H1 (cell line): ENCODE data around the gene RNU7-1. TPM values are rescaled to one million over a fixed set of nuclear protein-coding genes. Genes with fewer than 3 reads are reported as not detected.

ENCODE experiments used
- CTCF ChIA-PET: fragments of 300-600 bp; sonication (Branson Sonifier 250); formaldehyde crosslinking; loops from one replicate; lab custom pipeline; 2021; ENCODE audit not compliant: partially characterized antibody; lab: Charles Lee
- POLR2A ChIA-PET: fragments of 300-600 bp; sonication (Branson Sonifier 250); formaldehyde crosslinking; loops from one replicate; lab custom pipeline; 2021; ENCODE audit warnings: inconsistent platforms; ENCODE audit not compliant: partially characterized antibody; lab: Charles Lee
- DNase-seq, 2 experiments: peaks; one replicate each; pipeline versions ENCODE4 v3.0.0 to v3.0.0-alpha.2; 2010 to 2022; ENCODE audit warnings: low spot score in 2 of 2, low read depth in 1 of 2, mixed read lengths in 1 of 2
- FAIRE-seq: peaks from 2 replicates; lab custom pipeline; 2011; peaks lifted over from hg19 to GRCh38; lab: Jason Lieb, UNC
- H2AFZ ChIP-seq: 2 replicates; pipeline ENCODE4 v1.8.1; 2012; ENCODE audit warnings: low read length, inconsistent platforms
- H2AK5ac ChIP-seq: 2 replicates; pipeline ENCODE4 v1.6.1; 2013; ENCODE audit warnings: low read depth, low read length
- H2BK120ac ChIP-seq: replicated peaks from 2 replicates; pipeline ENCODE3; 2013; ENCODE audit warnings: low read depth, low read length, inconsistent platforms
- H2BK12ac ChIP-seq: 2 replicates; pipeline ENCODE4 v1.6.1; 2013; ENCODE audit warnings: low read depth, low read length
- H2BK15ac ChIP-seq: 2 replicates; pipeline ENCODE4 v1.6.1; 2013; ENCODE audit warnings: low read length
- H2BK20ac ChIP-seq: 2 replicates; pipeline ENCODE4 v1.6.1; 2013; ENCODE audit warnings: low read length
- H2BK5ac ChIP-seq: 2 replicates; pipeline ENCODE4 v1.6.1; 2013; ENCODE audit warnings: low read depth, low read length
- H3K14ac ChIP-seq: 2 replicates; pipeline ENCODE4 v1.6.1; 2013; ENCODE audit warnings: inconsistent platforms; ENCODE audit not compliant: insufficient read length
- H3K18ac ChIP-seq: 2 replicates; pipeline ENCODE4 v1.6.1; 2013; ENCODE audit warnings: low read length; ENCODE audit errors: extremely low read depth
- H3K23ac ChIP-seq: 2 replicates; pipeline ENCODE4 v1.6.1; 2013; ENCODE audit warnings: inconsistent platforms; ENCODE audit not compliant: insufficient read length
- H3K23me2 ChIP-seq: 2 replicates; pipeline ENCODE4 v1.6.1; 2013; ENCODE audit warnings: low read depth, low read length
- H3K27ac ChIP-seq: 2 replicates; pipeline ENCODE4 v1.6.1; 2011; ENCODE audit warnings: low read depth, low read length, inconsistent platforms
- H3K27me3 ChIP-seq, 4 experiments: replicated peaks in 1 of 4; 1 replicate in 1 of 4; 2 replicates in 3 of 4; pipeline versions ENCODE4 v1.6.1 to v1.8.1; 2011 to 2013; ENCODE audit warnings: low read length in 3 of 4, mild to moderate bottlenecking in 3 of 4, inconsistent platforms in 2 of 4, mixed read lengths in 2 of 4, moderate library complexity in 1 of 4; ENCODE audit not compliant: control insufficient read depth in 3 of 4, insufficient read depth in 3 of 4; ENCODE audit errors: extremely low read depth in 1 of 4
- H3K36me3 ChIP-seq, 4 experiments: 2 replicates each; pipeline versions ENCODE4 v1.6.1 to v1.8.1; 2011 to 2013; ENCODE audit warnings: mild to moderate bottlenecking in 4 of 4, low read length in 3 of 4, moderate library complexity in 2 of 4, control low read depth in 1 of 4, inconsistent platforms in 1 of 4; ENCODE audit not compliant: insufficient read depth in 4 of 4, control insufficient read depth in 2 of 4
- H3K4ac ChIP-seq: replicated peaks from 2 replicates; pipeline ENCODE3; 2013; ENCODE audit warnings: low read length, low read depth, mixed read lengths, inconsistent platforms; ENCODE audit not compliant: insufficient read length
- H3K4me1 ChIP-seq, 4 experiments: replicated peaks in 1 of 4; 1 replicate in 1 of 4; 2 replicates in 3 of 4; pipeline versions ENCODE4 v1.6.1 to v1.8.1; 2011 to 2013; ENCODE audit warnings: low read length in 3 of 4, inconsistent platforms in 2 of 4, mixed read lengths in 1 of 4; ENCODE audit not compliant: insufficient read depth in 4 of 4, control insufficient read depth in 3 of 4
- H3K4me2 ChIP-seq, 2 experiments: 2 replicates each; pipeline versions ENCODE4 v1.6.1 to v1.8.1; 2011 to 2013; ENCODE audit warnings: low read depth in 2 of 2, low read length in 2 of 2, control low read depth in 1 of 2, inconsistent platforms in 1 of 2, mild to moderate bottlenecking in 1 of 2; ENCODE audit not compliant: insufficient read depth in 1 of 2
- H3K4me3 ChIP-seq, 4 experiments: fragments of 200-600, 300-600 bp in 1 of 4; sonication (generic), shearing (Covaris generic), sonication (Bioruptor Twin) in 1 of 4; 2 replicates each; pipeline versions ENCODE4 v1.5.1 to v1.8.1; 2011 to 2016; ENCODE audit warnings: low read length in 4 of 4, low read depth in 3 of 4, control low read depth in 2 of 4, inconsistent platforms in 2 of 4, mild to moderate bottlenecking in 2 of 4, mixed read lengths in 1 of 4, moderate library complexity in 1 of 4; ENCODE audit not compliant: insufficient read depth in 2 of 4; ENCODE audit errors: extremely low read depth in 1 of 4
- H3K56ac ChIP-seq: replicated peaks from 2 replicates; pipeline ENCODE3; 2013; ENCODE audit warnings: low read depth, mild to moderate bottlenecking, mixed read lengths, low read length, inconsistent platforms; ENCODE audit not compliant: insufficient read length
- H3K79me1 ChIP-seq: 2 replicates; pipeline ENCODE4 v1.6.1; 2013; ENCODE audit warnings: low read depth, low read length, control low read depth
- H3K79me2 ChIP-seq, 2 experiments: 2 replicates each; pipeline versions ENCODE4 v1.6.1 to v1.8.1; 2012 to 2013; ENCODE audit warnings: low read length in 2 of 2, mild to moderate bottlenecking in 2 of 2, inconsistent platforms in 1 of 2; ENCODE audit not compliant: insufficient read depth in 2 of 2, control insufficient read depth in 1 of 2
- H3K9ac ChIP-seq, 4 experiments: replicated peaks in 1 of 4; 1 replicate in 1 of 4; 2 replicates in 3 of 4; pipeline versions ENCODE4 v1.6.1 to v1.8.1; 2011 to 2013; ENCODE audit warnings: low read depth in 3 of 4, low read length in 3 of 4, control low read depth in 2 of 4, mild to moderate bottlenecking in 2 of 4, moderate library complexity in 2 of 4, inconsistent platforms in 1 of 4; ENCODE audit errors: extremely low read depth in 1 of 4
- H3K9me3 ChIP-seq, 2 experiments: 2 replicates each; pipeline versions ENCODE4 v1.6.1 to v1.8.1; 2012 to 2013; ENCODE audit warnings: mild to moderate bottlenecking in 2 of 2, moderate library complexity in 2 of 2, control low read depth in 1 of 2, inconsistent platforms in 1 of 2, low read depth in 1 of 2, low read length in 1 of 2, mixed read lengths in 1 of 2; ENCODE audit not compliant: insufficient read depth in 2 of 2
- H4K20me1 ChIP-seq, 2 experiments: replicated peaks in 1 of 2; 2 replicates each; pipeline versions ENCODE3 to v1.8.1; 2011 to 2013; ENCODE audit warnings: inconsistent platforms in 2 of 2, low read length in 2 of 2, mild to moderate bottlenecking in 1 of 2; ENCODE audit not compliant: insufficient read depth in 2 of 2, control insufficient read depth in 1 of 2
- H4K5ac ChIP-seq: 2 replicates; pipeline ENCODE4 v1.6.1; 2013; ENCODE audit warnings: low read length, low read depth, mixed read lengths, inconsistent platforms; ENCODE audit not compliant: insufficient read length
- H4K8ac ChIP-seq: 2 replicates; pipeline ENCODE4 v1.8.0; 2013; ENCODE audit warnings: mild to moderate bottlenecking, moderate library complexity, low read length, inconsistent platforms; ENCODE audit not compliant: insufficient read depth; ENCODE audit errors: extremely low read depth
- H4K91ac ChIP-seq: replicated peaks from 2 replicates; pipeline ENCODE3; 2013; ENCODE audit warnings: low read length, mixed read lengths, inconsistent platforms; ENCODE audit not compliant: insufficient read length
- BCL11A ChIP-seq, 2 experiments: IDR thresholded peaks; one replicate each; pipeline ENCODE4 v1.6.1; 2011; ENCODE audit warnings: low read depth in 2 of 2, low read length in 2 of 2, mild to moderate bottlenecking in 2 of 2
- CBX8 ChIP-seq: fragments of 300-800, 300-1000 bp; sonication (generic); IDR thresholded peaks from 2 replicates; pipeline ENCODE4 v1.7.1; 2016; ENCODE audit warnings: low read depth, low read length, borderline replicate concordance
- NANOG ChIP-seq: IDR thresholded peaks from 2 replicates; pipeline ENCODE4 v1.6.1; 2011; ENCODE audit warnings: low read length, low read depth, mild to moderate bottlenecking, inconsistent platforms; ENCODE audit not compliant: insufficient read depth, poor library complexity, severe bottlenecking
- NRF1 ChIP-seq: IDR thresholded peaks from 2 replicates; pipeline ENCODE4 v1.6.1; 2011; ENCODE audit warnings: mild to moderate bottlenecking, low read depth, low read length, improper control_type of control experiment
- WGBS, 2 experiments: shearing (Covaris generic) in 1 of 2; methylation state at CpG; one replicate each; pipeline versions ENCODE4 v1.1.6 to v1.1.7; 2013 to 2015; ENCODE audit warnings: low lambda C conversion rate in 2 of 2, mixed read lengths in 2 of 2, inconsistent platforms in 1 of 2, low coverage in 1 of 2, missing lambda C conversion rate in 1 of 2; ENCODE audit not compliant: insufficient replicate concordance in 2 of 2, insufficient coverage in 1 of 2, insufficient read length in 1 of 2; ENCODE audit errors: extremely low coverage in 1 of 2, missing lambda C conversion rate in 1 of 2; 5-methylcytosine and 5-hydroxymethylcytosine counted together
- polyA plus RNA-seq, 7 experiments: library from polyadenylated mRNA; depleted of rRNA in 3 of 7; stranded (reverse) in 5 of 7; unstranded in 2 of 7; fragments of >200 nt in 5 of 7; fragments of 200-250 nt in 2 of 7; gene quantifications; 1 replicate in 5 of 7; 2 replicates in 1 of 7; 4 replicates in 1 of 7; pipeline versions ENCODE4 v1.2.1 to v1.2.3, GENCODE V29; 2011 to 2013; ENCODE audit warnings: missing spikeins in 2 of 7, mixed read lengths in 2 of 7
- total RNA-seq: library from RNA; stranded (reverse); fragmentation: NEBNext Ultra II Directional; extraction: Animal tissue kit (Norgen Biotek cat#: 25700); gene quantifications from 2 replicates; pipeline ENCODE4 v1.2.1, GENCODE V29; 2021

Gene RNU7-1
- total and polyA plus RNA-seq, 2 of the 8 experiments (the other 6 are each of a cell fraction or from before 2014, with no cell fraction given): not detected

DNA sequence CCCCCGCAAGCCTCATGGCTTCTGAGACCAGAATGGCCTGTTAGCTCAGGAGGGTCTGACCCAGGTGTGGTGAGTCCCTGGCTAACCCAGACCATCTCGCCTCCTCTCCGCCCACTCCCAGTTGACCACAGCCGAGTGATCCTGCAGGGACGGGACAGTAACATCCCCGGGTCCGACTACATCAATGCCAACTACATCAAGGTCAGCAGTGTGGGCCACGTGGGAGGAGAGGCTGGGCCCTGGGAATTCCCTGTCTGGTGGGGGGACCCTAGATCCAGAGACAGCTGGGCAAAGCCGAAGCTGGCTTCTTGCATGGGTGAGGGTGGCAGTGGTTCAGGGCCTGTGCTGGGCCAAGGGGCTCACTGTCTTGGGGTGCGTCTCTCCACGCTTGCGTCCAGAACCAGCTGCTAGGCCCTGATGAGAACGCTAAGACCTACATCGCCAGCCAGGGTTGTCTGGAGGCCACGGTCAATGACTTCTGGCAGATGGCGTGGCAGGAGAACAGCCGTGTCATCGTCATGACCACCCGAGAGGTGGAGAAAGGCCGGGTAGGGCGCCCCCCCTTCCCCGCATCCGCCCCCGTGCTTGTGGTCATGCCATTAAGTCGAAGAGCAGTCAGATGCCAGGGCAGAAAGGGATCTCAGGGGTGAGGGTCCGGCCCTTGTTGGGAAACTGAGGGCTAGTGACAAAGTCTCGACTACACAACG, 12.6 kb downstream of the RNU7-1 start:
- no peaks in the 10 kb centered on the region for H3K79me1 ChIP-seq
- no peak overlapping the region for H3K27ac ChIP-seq
- H2BK20ac ChIP-seq: peak overlapping the region; percentile 32; the same call in 1 of the 2 replicates
- no peak overlapping the region for H2BK12ac ChIP-seq
- DNase-seq: no peak
- no peaks in the 10 kb centered on the region for H3K27me3 ChIP-seq
- H2BK120ac ChIP-seq: no peak overlapping the region
- no peaks in the 10 kb centered on the region for H3K36me3 ChIP-seq
- H3K79me2 ChIP-seq: no peaks in the 10 kb centered on the region
- H3K23ac ChIP-seq: no peak overlapping the region
- no peak overlapping the region for H2BK15ac ChIP-seq
- peaks cover under 1 to 23% (median 13%) of the 10 kb centered on the region in 4 experiments for H3K4me1 ChIP-seq
- TF ChIP-seq NRF1 (no peak), NANOG (no peak), CBX8 (no peak), BCL11A (IDR thresholded peaks at IDR 0.05; ENCODE audit: low read depth in 2 of 2, low read length in 2 of 2) (no peak)
- no peak overlapping the region for H3K18ac ChIP-seq
- H2AFZ ChIP-seq: no peak overlapping the region
- H3K9me3 ChIP-seq: no peaks in the 10 kb centered on the region
- no peak overlapping the region for H2BK5ac ChIP-seq
- CTCF ChIA-PET: interaction anchor here (0.5 to 12.2 kb wide), 5 partner anchors 10 to 188 kb away, joined by 3 to 277 read pairs (median 4); partner anchors contain the start of genes C12orf57 and RNU7-1
- no peak overlapping the region for H4K91ac ChIP-seq
- H3K9ac ChIP-seq: no peak overlapping the region
- H4K5ac ChIP-seq: no peak overlapping the region
- H3K23me2 ChIP-seq: no peaks in the 10 kb centered on the region
- H3K56ac ChIP-seq: no peak overlapping the region
- no peaks in the 10 kb centered on the region for H4K20me1 ChIP-seq
- FAIRE-seq: no peak
- POLR2A ChIA-PET: interaction anchor here (0.6 to 44.0 kb wide), 3 partner anchors 11 to 80 kb away, joined by 3 to 1596 read pairs (median 1596); partner anchors contain the start of genes ATN1, C12orf57, EMG1 and PHB2
- no peak overlapping the region for H3K14ac ChIP-seq
- no peak overlapping the region for H4K8ac ChIP-seq
- H3K4me3 ChIP-seq: no peak overlapping the region
- no peak overlapping the region for H3K4me2 ChIP-seq
- 85% methylated on average over 24 of the region's 28 CpGs; no CpG with 5 or more reads in 1 of the 2 experiments for WGBS, 2 experiments
- H2AK5ac ChIP-seq: no peak overlapping the region
- H3K4ac ChIP-seq: no peak overlapping the region
